Smooth muscle cell of the brain vasculature (primary cell): ENCODE measurements around the gene SLC6A3.

Source experiments
- DNase-seq: peaks from one replicate; pipeline ENCODE4 v3.0.0-alpha.2; 2012; ENCODE audit warnings: low read depth, low spot score

SLC6A3 gene

GRCh38 chr5:1352231-1353219, 92.7 kb downstream of the SLC6A3 start:
- DNase-seq = no peak

- DNase-seq = no peak
These were observed 94.1 kb downstream of the SLC6A3 start for GRCh38 chr5:1351156-1351555.

- no peak for DNase-seq
These were observed 96.0 kb downstream of the SLC6A3 start for GRCh38 chr5:1349246-1349645.

GRCh38 chr5:1348986-1349245, 96.3 kb downstream of the SLC6A3 start:
- no peak for DNase-seq

- DNase-seq = no peak
These were observed 97.7 kb downstream of the SLC6A3 start for GRCh38 chr5:1347571-1347970.

- no peak for DNase-seq
These were observed 98.4 kb downstream of the SLC6A3 start for GRCh38 chr5:1346627-1347440.

GRCh38 chr5:1345876-1346626, 99.2 kb downstream of the SLC6A3 start:
- no peak for DNase-seq

- DNase-seq = peak; percentile 58
These were observed 100.0 kb downstream of the SLC6A3 start, which contains the start of gene CLPTM1L for GRCh38 chr5:1344975-1345838. Gene CLPTM1L (minus strand): TSS chr5:1345099. CDS start chr5:1344841, 258 bp downstream.

- DNase-seq = no peak
These were observed 101.0 kb downstream of the SLC6A3 start for GRCh38 chr5:1343931-1344901.

GRCh38 chr5:1343315-1343751, 101.9 kb downstream of the SLC6A3 start:
- DNase-seq = no peak
